ENCODE data around the gene DLX3.

Gene DLX3

GRCh38 chr17:50023520-50023919 lies 28.5 kb upstream of the DLX3 start:
- DNase-seq, result no peak

GRCh38 chr17:50022463-50023130 lies 27.6 kb upstream of the DLX3 start:
- DNase-seq, result no peak

GRCh38 chr17:50021681-50022370 lies 26.8 kb upstream of the DLX3 start:
- no peak for DNase-seq

GRCh38 chr17:50020841-50021599 lies 26.0 kb upstream of the DLX3 start:
- DNase-seq, result no peak

- DNase-seq, result no peak
These were observed 23.9 kb upstream of the DLX3 start for GRCh38 chr17:50018909-50019308.

GRCh38 chr17:50015146-50015545 lies 20.1 kb upstream of the DLX3 start:
- DNase-seq, result no peak

GRCh38 chr17:50014471-50015088 lies 19.6 kb upstream of the DLX3 start:
- no peak for DNase-seq

- DNase-seq, result no peak
These were observed 18.1 kb upstream of the DLX3 start for GRCh38 chr17:50013079-50013478.

GRCh38 chr17:50009282-50009681 lies 14.3 kb upstream of the DLX3 start:
- no peak for DNase-seq

GRCh38 chr17:50003911-50004310 lies 8.9 kb upstream of the DLX3 start:
- DNase-seq, result no peak

GRCh38 chr17:49998836-49999511 lies 4.0 kb upstream of the DLX3 start:
- no peak for DNase-seq

- DNase-seq, result peak; percentile 45 to 83 (median 71)
These were observed 3.0 kb upstream of the DLX3 start for GRCh38 chr17:49997773-49998703.

- DNase-seq, result no peak
These were observed 2.3 kb upstream of the DLX3 start for GRCh38 chr17:49997301-49997650.

GRCh38 chr17:49996495-49997300 lies 1.7 kb upstream of the DLX3 start:
- peak; percentile 33 to 56 (median 51) for DNase-seq

GRCh38 chr17:49996121-49996494 lies 1.1 kb upstream of the DLX3 start:
- no peak for DNase-seq

- no peak for DNase-seq
These were observed 654 bp downstream of the DLX3 start for GRCh38 chr17:49994085-49995054.

- no peak for DNase-seq
These were observed 1.5 kb downstream of the DLX3 start for GRCh38 chr17:49993423-49994060.

GRCh38 chr17:49992933-49993422 lies 2.0 kb downstream of the DLX3 start:
- DNase-seq, result no peak
